Heart right ventricle (tissue), 16 donors: Measurements from ENCODE around the gene KMT2B. TPM values are rescaled to one million over a fixed set of nuclear protein-coding genes. Genes with fewer than 3 reads are reported as not detected.

Experiments used
- ATAC-seq, 8 donors: fragments of 200-7000 bp; cut with Tn5 transposase; one replicate each; pipeline ENCODE4 v1.9.1; 2020; ENCODE audit warnings: mild to moderate bottlenecking in 8 of 8, moderate library complexity in 8 of 8, moderate number of reproducible peaks in 1 of 8
- DNase-seq, 2 donors: peaks; one replicate each; pipeline ENCODE4 v3.0.0-alpha.2; 2020
- H3K27ac ChIP-seq, 10 donors: fragments of 200-600 bp; sonication (generic) in 2 of 10; one replicate each; pipeline versions ENCODE4 v1.5.0 to v1.8.0; 2020 to 2022; ENCODE audit warnings: mild to moderate bottlenecking in 3 of 10
- H3K27me3 ChIP-seq, 7 donors: fragments of 200-600 bp; one replicate each; pipeline ENCODE4 v1.8.0; 2021 to 2022; ENCODE audit warnings: mild to moderate bottlenecking in 2 of 7
- H3K36me3 ChIP-seq, 9 donors: fragments of 200-600 bp; sonication (generic) in 1 of 9; one replicate each; pipeline versions ENCODE4 v1.5.0 to v1.8.0; 2020 to 2022; ENCODE audit warnings: mild to moderate bottlenecking in 2 of 9
- H3K4me1 ChIP-seq, 9 donors: fragments of 200-600 bp; sonication (generic) in 1 of 9; one replicate each; pipeline versions ENCODE4 v1.5.0 to v1.8.0; 2020 to 2022; ENCODE audit warnings: mild to moderate bottlenecking in 4 of 9
- H3K4me3 ChIP-seq, 10 donors: fragments of 200-600 bp; sonication (generic) in 2 of 10; one replicate each; pipeline versions ENCODE4 v1.5.0 to v1.8.0; 2020 to 2022; ENCODE audit warnings: mild to moderate bottlenecking in 7 of 10, moderate library complexity in 2 of 10
- H3K9me3 ChIP-seq, 11 donors: fragments of 200-600 bp in 10 of 11; sonication (generic) in 2 of 11; one replicate each; pipeline versions ENCODE4 v1.5.0 to v1.8.0; 2013 to 2022; ENCODE audit warnings: mild to moderate bottlenecking in 2 of 11, control low read depth in 1 of 11, moderate library complexity in 1 of 11
- CTCF ChIP-seq, 9 donors: fragments of 200-600 bp; sonication (generic) in 2 of 9; IDR thresholded peaks; one replicate each; pipeline versions ENCODE4 v1.5.0 to v1.8.0; 2021 to 2022; ENCODE audit warnings: antibody characterized with exemption in 9 of 9, mild to moderate bottlenecking in 5 of 9, moderate library complexity in 1 of 9
- WGBS, 2 donors: extraction: QIAGEN DNeasy Blood & Tissue Kit; methylation state at CpG; one replicate each; pipeline ENCODE4 v1.1.7; 2013; ENCODE audit warnings: inconsistent platforms in 1 of 2; 5-methylcytosine and 5-hydroxymethylcytosine counted together
- intact Hi-C, 10 donors: fragments of 100-400 bp; cut with DNase I; formaldehyde crosslinking; loops; one replicate each; pipeline versions ENCODE4 v1.11.1 to v1.14.2; 2022
- polyA plus RNA-seq, 2 donors: library from polyadenylated mRNA; stranded (reverse); fragments of 200-250 nt; gene quantifications; one replicate each; pipeline ENCODE4 v1.2.3, GENCODE V29; 2013
- total RNA-seq, 10 donors: library from RNA; stranded (reverse); fragmentation: NEBNext Ultra II Directional in 3 of 10; extraction: Animal tissue kit (Norgen Biotek cat#: 25700) in 3 of 10; gene quantifications; one replicate each; pipeline versions ENCODE4 v1.2.1 to v1.2.4, GENCODE V29; 2021 to 2023
- donor health status: Arrhythmogenic right ventricular cardiomyopathy.
- donor health status: ischemic (EF 13 %, LVEDD 7.1; RV severe dilation, severe dysfunction).
- donor health status: healthy with polysubstance abuse.
- donor health status: DM: no; HTN: yes; CAD: no.
- donor health status: DM: no; HTN: no; CAD: no.
- donor health status: ischemic (EF 25% LVEDD 6.9; RV normal size, moderate dysfunction).
- donor health status: ischemic (EF 25% LVEDD 5.7; RV mildly dilated, moderate dysfunction).
- donor health status: healthy.
- donor health status: DM: yes; HTN: yes; CAD: no.
- donor health status: Ischemic cardiomyopathy.
- donor health status: ischemic (EF 35%, LVEDD 5.7; RV mildly dilated, moderate dysfunction).
- donor health status: nonischemic (EF 11% LVEDD 7.7; RV severe dilation, severe dysfunction).
- donor health status: DM: yes; HTN: yes; CAD: no.
- donor health status: PGD.
- donor health status: ischemic (EF 29% LVEDD 5.4; RV normal size, mild dysfunction).
- donor health status: nonischemic (EF 23%, LVEDD 6.1; RV moderate dilation, normal function).

Gene KMT2B
- total and polyA plus RNA-seq, 12 donors: 10.8 to 28.7 (median 14.8) TPM

DNA sequence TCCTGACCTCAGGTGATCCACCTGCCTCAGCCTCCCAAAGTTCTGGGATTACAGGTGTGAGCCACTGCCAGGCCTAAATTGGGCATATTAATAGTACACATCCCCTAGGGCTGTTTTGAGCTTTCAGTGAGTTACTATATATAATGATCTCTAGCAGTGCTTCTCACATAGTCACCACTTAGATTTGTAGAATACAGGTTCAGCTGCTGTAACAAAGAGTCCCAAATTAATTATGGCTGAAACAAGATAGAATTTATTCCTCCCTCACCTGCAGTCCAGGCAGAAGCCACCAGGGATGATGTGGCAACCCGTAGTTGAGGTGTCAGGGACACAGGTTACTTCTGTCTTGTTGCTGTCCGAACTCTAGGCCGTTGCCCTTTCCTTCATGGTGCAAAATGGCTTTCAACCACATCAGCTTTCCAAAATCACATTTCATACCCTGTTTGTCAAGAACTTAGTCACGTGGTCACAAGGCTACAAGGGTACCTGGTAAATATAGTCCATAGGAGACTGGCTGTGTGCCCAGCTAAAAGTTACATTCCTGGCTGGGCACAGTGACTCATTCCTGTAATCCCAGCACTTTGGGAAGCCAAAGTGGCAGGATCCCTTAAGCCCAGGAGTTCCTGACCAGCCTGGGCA is 43.0 kb downstream of the KMT2B start:
- Histone ChIP-seq H3K27me3 (peaks cover 0 to 8% (median 0%) of the 10 kb centered on the region in 7 donors), H3K9me3 (peaks cover 0 to 3% (median 0%) of the 10 kb centered on the region in 11 donors), H3K4me1 (peaks cover 0 to 35% (median 27%) of the 10 kb centered on the region in 9 donors), H3K4me3 (no peak overlapping the region), H3K27ac (no peak overlapping the region), H3K36me3 (peaks cover 0 to 60% (median 0%) of the 10 kb centered on the region in 9 donors)
- DNase-seq: no peak
- intact Hi-C loops: no loop called here
- ATAC-seq: no peak
- 88 to 91% methylated on average over 4 of the region's 4 CpGs for WGBS, 2 donors
- TF ChIP-seq CTCF (IDR thresholded peaks at IDR 0.05): no peak

DNA sequence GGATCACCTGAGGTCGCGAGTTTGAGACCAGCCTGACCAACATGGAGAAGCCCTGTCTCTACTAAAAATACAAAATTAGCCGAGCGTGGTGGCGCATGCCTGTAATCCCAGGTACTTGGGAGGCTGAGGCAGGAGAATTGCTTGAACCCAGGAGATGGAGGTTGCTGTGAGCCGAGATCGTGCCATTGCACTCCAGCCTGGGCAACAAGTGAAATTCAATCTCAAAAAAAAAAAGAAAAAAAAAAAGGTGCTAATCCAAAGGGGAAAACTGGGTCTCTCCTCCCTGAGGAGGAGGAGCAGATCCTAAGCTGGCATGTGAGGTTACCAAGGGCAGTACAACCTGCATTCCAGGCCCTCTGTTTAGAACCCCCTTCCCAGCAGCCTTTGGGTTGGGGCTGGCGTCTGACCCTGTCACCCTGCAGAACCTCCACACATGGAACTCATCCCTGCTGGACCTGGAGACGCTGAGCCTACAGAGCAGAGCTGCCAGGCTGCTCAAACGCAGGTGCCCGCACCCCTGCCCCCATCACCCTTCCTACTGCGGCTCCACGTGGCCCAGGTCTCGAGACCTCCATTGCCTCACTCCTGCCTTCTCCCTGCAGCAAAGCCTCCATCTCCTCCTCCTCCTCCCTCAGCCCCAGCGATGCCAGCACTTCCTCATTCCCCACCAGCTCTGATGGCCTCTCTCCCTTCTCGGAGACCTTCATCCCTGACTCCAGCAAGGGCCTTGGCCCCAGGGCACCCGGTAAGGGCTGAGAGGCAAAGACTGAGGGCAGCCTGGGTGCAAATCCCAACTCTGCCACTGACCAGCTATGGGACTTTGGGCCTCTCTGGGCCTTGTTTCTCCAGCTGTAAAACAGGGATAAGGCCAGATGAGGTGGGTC is 46.9 kb downstream of the KMT2B start:
- no peak overlapping the region for H3K4me3 ChIP-seq
- ATAC-seq: no peak
- H3K27ac ChIP-seq: no peak overlapping the region
- peaks cover 0 to 8% (median 0%) of the 10 kb centered on the region in 9 donors for H3K4me1 ChIP-seq
- 92 to 97% methylated on average over 17 of the region's 17 CpGs for WGBS, 2 donors
- H3K36me3 ChIP-seq: peaks cover 0 to 65% (median 0%) of the 10 kb centered on the region in 9 donors
- peaks cover 0 to 3% (median 0%) of the 10 kb centered on the region in 11 donors for H3K9me3 ChIP-seq
- H3K27me3 ChIP-seq: no peaks in the 10 kb centered on the region
- TF ChIP-seq CTCF (IDR thresholded peaks at IDR 0.05): no peak
- DNase-seq: no peak
- intact Hi-C loops: no loop called here

- WGBS, 2 donors: 85 to 89% methylated on average over 11 of the region's 11 CpGs
- no peak for DNase-seq
- peak in 2 of 8 donors; percentile 4 to 33 for ATAC-seq
These were observed 48.8 kb downstream of the KMT2B start for GRCh38 chr19:35766571-35767104.

More at GRCh38 chr19:35766571-35767104, 48.8 kb downstream of the KMT2B start:
- H3K27me3 ChIP-seq: no peaks in the 10 kb centered on the region
- intact Hi-C loops: no loop called here
- no peak overlapping the region for H3K27ac ChIP-seq
- H3K4me3 ChIP-seq: no peak overlapping the region
- TF ChIP-seq CTCF (IDR thresholded peaks at IDR 0.05): no peak
- peaks cover 0 to 50% (median 0%) of the 10 kb centered on the region in 9 donors for H3K36me3 ChIP-seq
- no peaks in the 10 kb centered on the region for H3K9me3 ChIP-seq
- H3K4me1 ChIP-seq: no peaks in the 10 kb centered on the region
